Uterus (tissue), 2 donors: Measurements from ENCODE around the gene USP35.

ENCODE experiments used
- CTCF ChIP-seq, 4 experiments: fragments of 200-600 bp in 2 of 4; fragments of 450-650 bp in 2 of 4; sonication (generic) in 2 of 4; IDR thresholded peaks; one replicate each; pipeline ENCODE4 v1.5.1; 2016 to 2019; ENCODE audit warnings: antibody characterized with exemption in 4 of 4, mild to moderate bottlenecking in 2 of 4, moderate library complexity in 1 of 4
- POLR2A ChIP-seq, 2 donors: fragments of 450-650 bp; IDR thresholded peaks; one replicate each; pipeline ENCODE4 v1.6.1; 2016; ENCODE audit warnings: antibody characterized with exemption in 2 of 2, mild to moderate bottlenecking in 1 of 2, moderate library complexity in 1 of 2

- TF ChIP-seq POLR2A (IDR thresholded peaks at IDR 0.05): no peak
- TF ChIP-seq CTCF (IDR thresholded peaks at IDR 0.05): no peak
Measured at GRCh38 chr11:78257654-78258053, 68.9 kb downstream of the USP35 start.
